K562 (cell line): ENCODE results near the gene FARSB. TPM values are rescaled to one million over a fixed set of nuclear protein-coding genes. Genes with fewer than 3 reads are reported as not detected.
A peak's percentile ranks its signal among the peaks of the same experiment; 100 is the strongest.

ENCODE experiments used
- ATAC-seq: fragments of 200-7000 bp; cut with Tn5 transposase; 3 replicates; pipeline ENCODE4 v1.9.1; 2020; ENCODE audit warnings: moderate library complexity
- BruUV-seq: library from RNA; stranded (reverse); fragments of 400-500 nt; replicated peaks from 2 replicates; lab custom pipeline; 2021; lab: Mats Ljungman, UMichigan
- CTCF ChIA-PET: fragments of 300-600 bp; formaldehyde crosslinking; extraction: SDS; loops from one replicate; lab custom pipeline; 2021; ENCODE audit warnings: low intra/inter-chr PET ratio; lab: Yijun Ruan, JAX
- POLR2A ChIA-PET: fragments of 300-600, 350-650 bp; sonication (Branson Sonifier 250); formaldehyde crosslinking; extraction: SDS; loops from one replicate; lab custom pipeline; 2021; ENCODE audit warnings: antibody characterized with exemption, inconsistent platforms; lab: Yijun Ruan, JAX
- DNase-seq, 4 experiments: peaks; one replicate each; pipeline versions ENCODE4 v3.0.0 to v3.0.0-alpha.2; 2011 to 2018; ENCODE audit warnings: low spot score in 3 of 4, mixed read lengths in 3 of 4; ENCODE audit errors: extremely low read depth in 1 of 4
- FAIRE-seq: peaks from 2 replicates; lab custom pipeline; 2011; peaks lifted over from hg19 to GRCh38; lab: Jason Lieb, UNC
- H2AFZ ChIP-seq: 2 replicates; pipeline ENCODE4 v1.6.0; 2011; ENCODE audit warnings: low read depth, low read length, control low read depth, inconsistent platforms
- H3K27ac ChIP-seq: fragments of 200-600 bp; 3 replicates; pipeline ENCODE4 v1.8.0; 2011; ENCODE audit warnings: low read depth, mild to moderate bottlenecking, control low read depth, inconsistent platforms, low read length, moderate library complexity, mixed read lengths; ENCODE audit errors: extremely low read depth
- H3K27me3 ChIP-seq, 2 experiments: fragments of 300-600 bp in 1 of 2; 2 replicates in 1 of 2; 3 replicates in 1 of 2; pipeline versions ENCODE4 v1.6.0 to v1.8.0; 2011; ENCODE audit warnings: inconsistent platforms in 2 of 2, low read length in 2 of 2, mild to moderate bottlenecking in 1 of 2, mixed read lengths in 1 of 2, moderate library complexity in 1 of 2; ENCODE audit not compliant: control insufficient read depth in 2 of 2, insufficient read depth in 2 of 2
- H3K36me3 ChIP-seq: fragments of 300-600 bp; 3 replicates; pipeline ENCODE4 v1.8.0; 2011; ENCODE audit warnings: mild to moderate bottlenecking, low read length, inconsistent platforms; ENCODE audit not compliant: control insufficient read depth, insufficient read depth
- H3K4me1 ChIP-seq, 2 experiments: fragments of 200-600 bp in 1 of 2; replicated peaks in 1 of 2; 2 replicates in 1 of 2; 3 replicates in 1 of 2; pipeline versions ENCODE4 v1.5.1 to v1.8.0; 2011; ENCODE audit warnings: inconsistent platforms in 2 of 2, low read length in 2 of 2, mild to moderate bottlenecking in 1 of 2, mixed read lengths in 1 of 2, moderate library complexity in 1 of 2; ENCODE audit not compliant: control insufficient read depth in 2 of 2, insufficient read depth in 2 of 2
- H3K4me2 ChIP-seq: 2 replicates; pipeline ENCODE4 v1.6.1; 2011; ENCODE audit warnings: low read length, control low read depth, inconsistent platforms, mixed read lengths; ENCODE audit not compliant: insufficient read depth
- H3K4me3 ChIP-seq: fragments of 200-600 bp; sonication (generic), shearing (Covaris generic); 2 replicates; pipeline ENCODE4 v1.5.1; 2016; ENCODE audit warnings: control low read depth, inconsistent platforms
- H3K79me2 ChIP-seq: fragments of 200-600 bp; 3 replicates; pipeline ENCODE4 v1.8.0; 2011; ENCODE audit warnings: low read length, inconsistent platforms; ENCODE audit not compliant: control insufficient read depth, insufficient read depth
- H3K9ac ChIP-seq, 2 experiments: 2 replicates each; pipeline versions ENCODE4 v1.6.0 to v1.6.1; 2011; ENCODE audit warnings: low read depth in 2 of 2, low read length in 2 of 2, control low read depth in 1 of 2, inconsistent platforms in 1 of 2, mild to moderate bottlenecking in 1 of 2, mixed read lengths in 1 of 2; ENCODE audit not compliant: insufficient read depth in 1 of 2
- H3K9me1 ChIP-seq: one replicate; pipeline ENCODE4 v1.6.0; 2011; ENCODE audit warnings: inconsistent platforms, mild to moderate bottlenecking, low read length, moderate library complexity; ENCODE audit not compliant: control insufficient read depth, insufficient read depth
- H3K9me3 ChIP-seq: replicated peaks from 2 replicates; pipeline ENCODE4 v1.5.1; 2011; ENCODE audit warnings: low read depth, low read length, inconsistent platforms; ENCODE audit not compliant: control insufficient read depth, insufficient read depth
- H4K20me1 ChIP-seq: replicated peaks from 2 replicates; pipeline ENCODE4 v1.6.1; 2011; ENCODE audit warnings: low read length, inconsistent platforms, mixed read lengths; ENCODE audit not compliant: control insufficient read depth, insufficient read depth
- CCAR2 ChIP-seq: fragments of 200-400 bp; formaldehyde crosslinking; IDR thresholded peaks from 2 replicates; pipeline ENCODE4 v1.6.1; 2017; ENCODE audit warnings: mild to moderate bottlenecking, low read depth, low read length
- CREBBP ChIP-seq: IDR thresholded peaks from one replicate; pipeline ENCODE4 v1.6.1; 2012; ENCODE audit warnings: low read depth, mild to moderate bottlenecking, control low read depth, inconsistent platforms, low read length
- CTBP1 ChIP-seq: fragments of 450-650 bp; IDR thresholded peaks from 2 replicates; pipeline ENCODE4 v1.6.1; 2016; ENCODE audit warnings: borderline replicate concordance
- GABPB2 ChIP-seq: fragments of 250-450 bp; sonication (Bioruptor Pico); conservative IDR thresholded peaks from 2 replicates; pipeline ENCODE4 v1.5.1; 2021; ENCODE audit warnings: mild to moderate bottlenecking
- HMG20A ChIP-seq: fragments of 450-650 bp; formaldehyde crosslinking; conservative IDR thresholded peaks from 2 replicates; pipeline ENCODE4 v1.4.0; 2020; ENCODE audit warnings: mild to moderate bottlenecking, mixed read lengths
- HMG20B ChIP-seq: fragments of 250-450 bp; sonication (Bioruptor Pico); IDR thresholded peaks from 2 replicates; pipeline ENCODE4 v1.5.0; 2021; ENCODE audit warnings: mild to moderate bottlenecking
- JUND ChIP-seq, 2 experiments: IDR thresholded peaks; 2 replicates in 1 of 2; 3 replicates in 1 of 2; pipeline ENCODE4 v1.6.1; 2011; ENCODE audit warnings: borderline replicate concordance in 2 of 2, low read depth in 2 of 2, low read length in 2 of 2, improper control_type of control experiment in 1 of 2, missing biosample characterization in 1 of 2, missing genetic modification characterization in 1 of 2, missing genetic modification reagents in 1 of 2
- MAFG ChIP-seq: fragments of 450-650 bp; conservative IDR thresholded peaks from 2 replicates; pipeline ENCODE4 v1.6.1; 2016; ENCODE audit warnings: missing genetic modification characterization, missing compliant biosample characterization
- MAFK ChIP-seq: IDR thresholded peaks from 2 replicates; pipeline ENCODE4 v1.6.1; 2011; ENCODE audit warnings: low read length, improper control_type of control experiment
- MIER1 ChIP-seq: fragments of 450-650 bp; IDR thresholded peaks from 2 replicates; pipeline ENCODE4 v1.6.1; 2016; ENCODE audit warnings: antibody characterized with exemption, mild to moderate bottlenecking, low read depth
- POLR2H ChIP-seq: IDR thresholded peaks from 2 replicates; pipeline ENCODE4 v1.6.1; 2016; ENCODE audit warnings: missing genetic modification characterization, low read depth, mild to moderate bottlenecking, control low read depth, missing compliant biosample characterization, moderate library complexity
- SIN3A ChIP-seq, 2 experiments: fragments of 150-350 bp in 1 of 2; IDR thresholded peaks; 2 replicates each; pipeline ENCODE4 v1.6.1; 2011 to 2016; ENCODE audit warnings: borderline replicate concordance in 2 of 2, low read depth in 2 of 2, low read length in 2 of 2, mild to moderate bottlenecking in 2 of 2, moderate library complexity in 2 of 2; ENCODE audit not compliant: control insufficient read depth in 1 of 2
- SMARCE1 ChIP-seq: fragments of 450-650 bp; IDR thresholded peaks from 2 replicates; pipeline ENCODE4 v1.7.1; 2016; ENCODE audit warnings: mild to moderate bottlenecking
- ZBED1 ChIP-seq: IDR thresholded peaks from 2 replicates; pipeline ENCODE4 v1.6.1; 2014
- ZNF197 ChIP-seq: fragments of 200-800 bp; sonication (Bioruptor generic); IDR thresholded peaks from 2 replicates; pipeline ENCODE4 v1.6.1; 2016; ENCODE audit warnings: low read depth, missing genetic modification characterization, missing compliant biosample characterization
- ZNF316 ChIP-seq: fragments of 450-650 bp; IDR thresholded peaks from 2 replicates; pipeline ENCODE4 v1.6.1; 2016
- WGBS: fragments of 100-300 bp; shearing (Covaris generic); methylation state at CpG from one replicate; pipeline ENCODE4 v1.1.6; 2016; ENCODE audit warnings: low coverage, mixed read lengths; ENCODE audit not compliant: insufficient coverage; ENCODE audit errors: missing lambda C conversion rate; 5-methylcytosine and 5-hydroxymethylcytosine counted together
- in situ Hi-C: fragments of 300-500 bp; cut with MboI; formaldehyde crosslinking; loops from 4 replicates; pipeline ENCODE4 v1.15.0; 2018; ENCODE audit warnings: inconsistent platforms, mixed read lengths
- intact Hi-C: fragments of 100-400 bp; cut with micrococcal nuclease; formaldehyde crosslinking; loops from 2 replicates; pipeline ENCODE4 v1.14.2; 2022
- polyA plus RNA-seq, 8 experiments: library from polyadenylated mRNA; depleted of rRNA in 4 of 8; stranded (reverse) in 5 of 8; unstranded in 3 of 8; fragments of >200 nt; fragmentation: Nextera tagmentation in 2 of 8; fragmentation: Illumina TruSeq in 1 of 8; extraction: Ambion mirVana in 2 of 8; extraction: Trizol in 1 of 8; gene quantifications; 2 replicates each; pipeline versions ENCODE4 v1.2.1 to v1.2.3, GENCODE V29; 2011 to 2014; ENCODE audit warnings: inconsistent platforms in 1 of 8, missing spikeins in 1 of 8
- total RNA-seq, 7 experiments: library from RNA; depleted of rRNA in 6 of 7; stranded (reverse); fragments of >200 nt in 6 of 7; fragmentation: Illumina TruSeq in 2 of 7; extraction: Trizol in 2 of 7; gene quantifications; 2 replicates each; pipeline versions ENCODE4 v1.2.1 to v1.2.3, GENCODE V29; 2011 to 2021; ENCODE audit warnings: low replicate concordance in 1 of 7
- TF ChIP-seq, protein P1 (sequence below), 2 experiments: fragments of 450-650 bp in 1 of 2; sonication (generic) in 1 of 2; formaldehyde crosslinking in 1 of 2; IDR thresholded peaks in 1 of 2; conservative IDR thresholded peaks in 1 of 2; 2 replicates each; pipeline versions ENCODE4 v1.6.1 to v1.8.1; 2016 to 2023; ENCODE audit warnings: mild to moderate bottlenecking in 2 of 2, moderate library complexity in 2 of 2, inconsistent platforms in 1 of 2, missing genetic modification reagents in 1 of 2
- TF ChIP-seq, protein P2 (sequence below): fragments of 450-650 bp; IDR thresholded peaks from 2 replicates; pipeline ENCODE4 v1.6.1; 2016; ENCODE audit warnings: mild to moderate bottlenecking
- TF ChIP-seq, protein P3 (sequence below): fragments of 250-450 bp; sonication (Bioruptor Pico); IDR thresholded peaks from 2 replicates; pipeline ENCODE4 v1.5.0; 2020; ENCODE audit warnings: mild to moderate bottlenecking

Gene FARSB
- total and polyA plus RNA-seq, 9 of the 15 experiments (the other 6 are each of a cell fraction or from before 2014, with no cell fraction given) = 26.6 to 171 (median 55.7) TPM

DNA sequence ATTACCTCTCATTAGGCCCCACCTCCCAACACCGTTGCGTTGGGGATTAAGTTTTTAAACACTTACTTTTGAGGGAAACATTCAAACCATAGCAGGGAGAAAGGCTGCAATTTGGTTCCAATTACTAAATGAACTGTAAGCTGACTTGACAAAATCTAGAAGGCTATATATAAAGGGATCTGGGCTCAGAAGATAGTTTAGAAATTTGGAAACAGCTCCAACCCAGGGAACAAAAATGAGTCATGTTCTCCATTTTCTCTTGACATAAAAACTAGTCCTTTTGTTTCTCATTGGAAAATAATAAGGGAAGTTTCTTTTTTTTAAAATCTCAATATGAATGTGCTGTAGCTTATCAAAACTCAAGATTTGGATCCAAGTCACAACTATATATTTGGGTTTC is 33.0 kb upstream of the FARSB start:
- no peak overlapping the region for H3K4me2 ChIP-seq
- BruUV-seq = no TSS peak
- H3K9me1 ChIP-seq = no peaks in the 10 kb centered on the region
- no peaks in the 10 kb centered on the region for H3K9me3 ChIP-seq
- in situ Hi-C loops = no loop called here
- DNase-seq = no peak
- H2AFZ ChIP-seq = peak overlapping the region; percentile 72; the same call in 1 of the 2 replicates
- WGBS = 11% methylated on average over 2 of the region's 2 CpGs
- H3K27me3 ChIP-seq = no peaks in the 10 kb centered on the region
- peaks cover 0 to 4% of the 10 kb centered on the region in 2 experiments; a peak in 1 of 5 replicates for H3K4me1 ChIP-seq
- H3K9ac ChIP-seq = no peak overlapping the region
- H4K20me1 ChIP-seq = no peaks in the 10 kb centered on the region
- intact Hi-C loops = no loop called here
- no peak for ATAC-seq
- ChIA-PET POLR2A (no interaction called here), CTCF (no interaction called here)
- H3K27ac ChIP-seq = no peak overlapping the region
- H3K4me3 ChIP-seq = no peak overlapping the region
- H3K79me2 ChIP-seq = no peaks in the 10 kb centered on the region
- H3K36me3 ChIP-seq = no peaks in the 10 kb centered on the region
- FAIRE-seq = no peak
- TF ChIP-seq, protein P1, sequence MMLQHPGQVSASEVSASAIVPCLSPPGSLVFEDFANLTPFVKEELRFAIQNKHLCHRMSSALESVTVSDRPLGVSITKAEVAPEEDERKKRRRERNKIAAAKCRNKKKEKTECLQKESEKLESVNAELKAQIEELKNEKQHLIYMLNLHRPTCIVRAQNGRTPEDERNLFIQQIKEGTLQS (IDR thresholded peaks at IDR 0.05) = 0 out of 2 replicates have a peak, but pooled peaks have one; percentile 18
- TF ChIP-seq, protein P1 (CRISPR knock-in tag; conservative IDR thresholded peaks at IDR 0.05) = no peak
- no peak for TF ChIP-seq POLR2H (tag)
- TF ChIP-seq MIER1 = no peak
- peak; percentile 51 for TF ChIP-seq MAFG (tag)
- no peak for TF ChIP-seq ZBED1
- TF ChIP-seq HMG20A (CRISPR knock-in tag) = no peak
- no peak for TF ChIP-seq CREBBP
- no peak for TF ChIP-seq SIN3A (IDR thresholded peaks at IDR 0.05; ENCODE audit: borderline replicate concordance in 2 of 2, control insufficient read depth in 1 of 2, low read depth in 2 of 2, low read length in 2 of 2)
- no peak for TF ChIP-seq GABPB2 (CRISPR knock-in tag)
- TF ChIP-seq ZNF316 = peak; percentile 75
- TF ChIP-seq, protein P2, sequence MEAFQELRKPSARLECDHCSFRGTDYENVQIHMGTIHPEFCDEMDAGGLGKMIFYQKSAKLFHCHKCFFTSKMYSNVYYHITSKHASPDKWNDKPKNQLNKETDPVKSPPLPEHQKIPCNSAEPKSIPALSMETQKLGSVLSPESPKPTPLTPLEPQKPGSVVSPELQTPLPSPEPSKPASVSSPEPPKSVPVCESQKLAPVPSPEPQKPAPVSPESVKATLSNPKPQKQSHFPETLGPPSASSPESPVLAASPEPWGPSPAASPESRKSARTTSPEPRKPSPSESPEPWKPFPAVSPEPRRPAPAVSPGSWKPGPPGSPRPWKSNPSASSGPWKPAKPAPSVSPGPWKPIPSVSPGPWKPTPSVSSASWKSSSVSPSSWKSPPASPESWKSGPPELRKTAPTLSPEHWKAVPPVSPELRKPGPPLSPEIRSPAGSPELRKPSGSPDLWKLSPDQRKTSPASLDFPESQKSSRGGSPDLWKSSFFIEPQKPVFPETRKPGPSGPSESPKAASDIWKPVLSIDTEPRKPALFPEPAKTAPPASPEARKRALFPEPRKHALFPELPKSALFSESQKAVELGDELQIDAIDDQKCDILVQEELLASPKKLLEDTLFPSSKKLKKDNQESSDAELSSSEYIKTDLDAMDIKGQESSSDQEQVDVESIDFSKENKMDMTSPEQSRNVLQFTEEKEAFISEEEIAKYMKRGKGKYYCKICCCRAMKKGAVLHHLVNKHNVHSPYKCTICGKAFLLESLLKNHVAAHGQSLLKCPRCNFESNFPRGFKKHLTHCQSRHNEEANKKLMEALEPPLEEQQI = no peak
- TF ChIP-seq CCAR2 = no peak
- TF ChIP-seq JUND (IDR thresholded peaks at IDR 0.05; ENCODE audit: borderline replicate concordance, low read depth, low read length) = no peak
- TF ChIP-seq JUND (tag; IDR thresholded peaks at IDR 0.05; ENCODE audit: borderline replicate concordance, low read depth, low read length) = peak; percentile 24; the same call in 1 of the 3 replicates
- no peak for TF ChIP-seq HMG20B (CRISPR knock-in tag)
- no peak for TF ChIP-seq SMARCE1
- no peak for TF ChIP-seq CTBP1
- TF ChIP-seq MAFK = peak; percentile 19; the same call in 1 of the 2 replicates
- TF ChIP-seq ZNF197 (CRISPR knock-in tag) = no peak
- TF ChIP-seq, protein P3, sequence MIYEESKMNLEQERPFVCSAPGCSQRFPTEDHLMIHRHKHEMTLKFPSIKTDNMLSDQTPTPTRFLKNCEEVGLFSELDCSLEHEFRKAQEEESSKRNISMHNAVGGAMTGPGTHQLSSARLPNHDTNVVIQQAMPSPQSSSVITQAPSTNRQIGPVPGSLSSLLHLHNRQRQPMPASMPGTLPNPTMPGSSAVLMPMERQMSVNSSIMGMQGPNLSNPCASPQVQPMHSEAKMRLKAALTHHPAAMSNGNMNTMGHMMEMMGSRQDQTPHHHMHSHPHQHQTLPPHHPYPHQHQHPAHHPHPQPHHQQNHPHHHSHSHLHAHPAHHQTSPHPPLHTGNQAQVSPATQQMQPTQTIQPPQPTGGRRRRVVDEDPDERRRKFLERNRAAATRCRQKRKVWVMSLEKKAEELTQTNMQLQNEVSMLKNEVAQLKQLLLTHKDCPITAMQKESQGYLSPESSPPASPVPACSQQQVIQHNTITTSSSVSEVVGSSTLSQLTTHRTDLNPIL = no peak
